Endothelial cell of umbilical vein (primary cell): ENCODE results near the gene PLEKHG1. TPM values are rescaled to one million over a fixed set of nuclear protein-coding genes. Genes with fewer than 3 reads are reported as not detected.

Source experiments
- BruUV-seq: library from RNA; stranded (reverse); fragments of 400-500 nt; replicated peaks from 2 replicates; lab custom pipeline; 2021; lab: Mats Ljungman, UMichigan
- CTCF ChIA-PET: fragments of 300-600, 350-600 bp; sonication (Branson Sonifier 250); formaldehyde crosslinking; loops from one replicate; lab custom pipeline; 2021; ENCODE audit warnings: antibody characterized with exemption, inconsistent platforms; lab: Charles Lee
- POLR2A ChIA-PET: fragments of 300-600, 350-600 bp; sonication (Branson Sonifier 250); formaldehyde crosslinking; loops from one replicate; lab custom pipeline; 2021; ENCODE audit warnings: antibody characterized with exemption, inconsistent platforms; lab: Charles Lee
- DNase-seq: peaks from one replicate; pipeline ENCODE4 v3.0.0-alpha.2; 2011; ENCODE audit warnings: low read depth, low spot score
- FAIRE-seq: peaks from 2 replicates; lab custom pipeline; 2011; peaks lifted over from hg19 to GRCh38; lab: Jason Lieb, UNC
- H2AFZ ChIP-seq: 2 replicates; pipeline ENCODE4 v1.6.0; 2012; ENCODE audit warnings: low read depth, low read length, control low read depth, inconsistent platforms
- H3K27ac ChIP-seq: 2 replicates; pipeline ENCODE4 v1.5.1; 2011; ENCODE audit warnings: low read depth, mild to moderate bottlenecking, control low read depth, low read length, moderate library complexity; ENCODE audit not compliant: insufficient read depth
- H3K27me3 ChIP-seq, 2 experiments: 2 replicates each; pipeline versions ENCODE4 v1.6.0 to v1.6.1; 2011; ENCODE audit warnings: low read length in 2 of 2, mixed read lengths in 1 of 2; ENCODE audit not compliant: control insufficient read depth in 2 of 2, insufficient read depth in 2 of 2
- H3K36me3 ChIP-seq, 2 experiments: 2 replicates in 1 of 2; 3 replicates in 1 of 2; pipeline ENCODE4 v1.5.1; 2011; ENCODE audit warnings: low read length in 2 of 2, mild to moderate bottlenecking in 1 of 2, moderate library complexity in 1 of 2; ENCODE audit not compliant: control insufficient read depth in 2 of 2, insufficient read depth in 2 of 2; ENCODE audit errors: extremely low read depth in 1 of 2
- H3K4me1 ChIP-seq: 3 replicates; pipeline ENCODE4 v1.5.1; 2011; ENCODE audit warnings: mild to moderate bottlenecking, low read length; ENCODE audit not compliant: control insufficient read depth, insufficient read depth; ENCODE audit errors: extremely low read depth
- H3K4me2 ChIP-seq: 2 replicates; pipeline ENCODE4 v1.6.1; 2011; ENCODE audit warnings: low read length, control low read depth, mixed read lengths; ENCODE audit not compliant: insufficient read depth
- H3K4me3 ChIP-seq, 3 experiments: fragments of 200-600 bp in 1 of 3; sonication (generic), shearing (Covaris generic) in 1 of 3; replicated peaks in 1 of 3; 2 replicates each; pipeline ENCODE4 v1.5.1; 2011 to 2016; ENCODE audit warnings: control low read depth in 3 of 3, low read length in 3 of 3, mild to moderate bottlenecking in 2 of 3, inconsistent platforms in 1 of 3, low read depth in 1 of 3, moderate library complexity in 1 of 3; ENCODE audit not compliant: insufficient read depth in 1 of 3
- H3K79me2 ChIP-seq: 2 replicates; pipeline ENCODE4 v1.6.0; 2012; ENCODE audit warnings: low read length, inconsistent platforms; ENCODE audit not compliant: control insufficient read depth, insufficient read depth
- H3K9ac ChIP-seq: replicated peaks from 2 replicates; pipeline ENCODE3; 2011; ENCODE audit warnings: low read length, control low read depth; ENCODE audit not compliant: insufficient read depth; ENCODE audit errors: extremely low read depth
- H3K9me1 ChIP-seq: replicated peaks from 3 replicates; pipeline ENCODE4 v1.6.0; 2011; ENCODE audit warnings: mild to moderate bottlenecking, low read length; ENCODE audit not compliant: control insufficient read depth, insufficient read depth; ENCODE audit errors: extremely low read depth
- H3K9me3 ChIP-seq: replicated peaks from 2 replicates; pipeline ENCODE4 v1.5.1; 2012; ENCODE audit warnings: low read length, inconsistent platforms; ENCODE audit not compliant: control insufficient read depth, insufficient read depth
- H4K20me1 ChIP-seq: replicated peaks from 2 replicates; pipeline ENCODE3; 2011; ENCODE audit warnings: mild to moderate bottlenecking, low read length; ENCODE audit not compliant: control insufficient read depth, insufficient read depth; ENCODE audit errors: extremely low read depth
- EZH2 ChIP-seq: IDR thresholded peaks from 2 replicates; pipeline ENCODE4 v1.6.1; 2012; ENCODE audit warnings: borderline replicate concordance, low read depth, mild to moderate bottlenecking, moderate library complexity, low read length, inconsistent platforms; ENCODE audit not compliant: severe bottlenecking
- FOS ChIP-seq: IDR thresholded peaks from 2 replicates; pipeline ENCODE4 v1.6.1; 2011; ENCODE audit warnings: mild to moderate bottlenecking, low read length, moderate library complexity, borderline replicate concordance; ENCODE audit not compliant: insufficient read depth
- GATA2 ChIP-seq: IDR thresholded peaks from 2 replicates; pipeline ENCODE4 v1.7.0; 2011; ENCODE audit warnings: low read depth, mild to moderate bottlenecking, moderate library complexity, mixed read lengths, low read length; ENCODE audit not compliant: insufficient read length, insufficient read depth
- JUN ChIP-seq: IDR thresholded peaks from 2 replicates; pipeline ENCODE4 v1.6.1; 2011; ENCODE audit warnings: borderline replicate concordance, low read depth; ENCODE audit not compliant: insufficient read length, insufficient read depth
- MYC ChIP-seq: IDR thresholded peaks from one replicate; pipeline ENCODE4 v1.6.1; 2011; ENCODE audit warnings: mild to moderate bottlenecking, low read depth, low read length
- POLR2A ChIP-seq: IDR thresholded peaks from 2 replicates; pipeline ENCODE4 v1.6.1; 2012; ENCODE audit warnings: low read depth, mild to moderate bottlenecking, control low read depth, low read length
- POLR2AphosphoS5 ChIP-seq: IDR thresholded peaks from 2 replicates; pipeline ENCODE4 v1.6.1; 2012; ENCODE audit warnings: low read depth, mild to moderate bottlenecking, control low read depth, low read length, moderate library complexity; ENCODE audit not compliant: insufficient read depth
- dilution Hi-C: fragments of 300-500 bp; cut with MboI; formaldehyde crosslinking; loops from one replicate; pipeline ENCODE4 v1.15.0; 2019; ENCODE audit warnings: low sequenced_read_pairs; ENCODE audit not compliant: extremely low pct_ligation_motif_present
- intact Hi-C: fragments of 100-400 bp; cut with micrococcal nuclease; formaldehyde crosslinking; loops from one replicate; pipeline ENCODE4 v1.10.0; 2022
- polyA plus RNA-seq, 4 experiments: library from polyadenylated mRNA; depleted of rRNA in 3 of 4; stranded (reverse) in 3 of 4; unstranded in 1 of 4; fragments of >200 nt; gene quantifications; 2 replicates each; pipeline versions ENCODE4 v1.2.1 to v1.2.3, GENCODE V29; 2011 to 2012; ENCODE audit warnings: missing spikeins in 1 of 4
- total RNA-seq: library from RNA; stranded (reverse); gene quantifications from 2 replicates; pipeline ENCODE4 v1.2.3, GENCODE V29; 2021
- TF ChIP-seq, protein P1 (sequence below), 2 donors: IDR thresholded peaks; 1 replicate in 1 of 2; 2 replicates in 1 of 2; pipeline ENCODE4 v1.5.1; 2011; ENCODE audit warnings: low read length in 2 of 2, mild to moderate bottlenecking in 2 of 2, moderate library complexity in 2 of 2, control low read depth in 1 of 2, inconsistent platforms in 1 of 2, low read depth in 1 of 2; ENCODE audit not compliant: insufficient read depth in 1 of 2; ENCODE audit errors: extremely low read depth in 1 of 2
- TF ChIP-seq, protein P2 (sequence below): IDR thresholded peaks from 2 replicates; pipeline ENCODE4 v1.6.1; 2011; ENCODE audit not compliant: insufficient read depth, insufficient read length

PLEKHG1 gene
- total and polyA plus RNA-seq, 2 donors (not counting 3 experiments of a cell fraction or from before 2014, with no cell fraction given), result 8.8 to 62.5 TPM

GRCh38 chr6:150576651-150577226, 22.9 kb upstream of the PLEKHG1 start:
- Histone ChIP-seq H4K20me1 (no peaks in the 10 kb centered on the region), H3K36me3 (no peaks in the 10 kb centered on the region), H3K4me1 (no peaks in the 10 kb centered on the region), H2AFZ (no peak overlapping the region), H3K9ac (no peak overlapping the region), H3K4me2 (no peak overlapping the region), H3K4me3 (no peak overlapping the region), H3K27me3 (no peaks in the 10 kb centered on the region), H3K9me1 (no peaks in the 10 kb centered on the region), H3K27ac (no peak overlapping the region), H3K79me2 (no peaks in the 10 kb centered on the region), H3K9me3 (no peaks in the 10 kb centered on the region)
- no peak for FAIRE-seq
- ChIA-PET CTCF (no interaction called here), POLR2A (no interaction called here)
- intact Hi-C loops, result no loop called here
- dilution Hi-C loops, result no loop called here
- no TSS peak for BruUV-seq
- TF ChIP-seq FOS (no peak), POLR2AphosphoS5 (no peak), GATA2 (no peak), JUN (no peak), POLR2A (no peak), MYC (no peak), EZH2 (no peak)
- TF ChIP-seq, protein P1, sequence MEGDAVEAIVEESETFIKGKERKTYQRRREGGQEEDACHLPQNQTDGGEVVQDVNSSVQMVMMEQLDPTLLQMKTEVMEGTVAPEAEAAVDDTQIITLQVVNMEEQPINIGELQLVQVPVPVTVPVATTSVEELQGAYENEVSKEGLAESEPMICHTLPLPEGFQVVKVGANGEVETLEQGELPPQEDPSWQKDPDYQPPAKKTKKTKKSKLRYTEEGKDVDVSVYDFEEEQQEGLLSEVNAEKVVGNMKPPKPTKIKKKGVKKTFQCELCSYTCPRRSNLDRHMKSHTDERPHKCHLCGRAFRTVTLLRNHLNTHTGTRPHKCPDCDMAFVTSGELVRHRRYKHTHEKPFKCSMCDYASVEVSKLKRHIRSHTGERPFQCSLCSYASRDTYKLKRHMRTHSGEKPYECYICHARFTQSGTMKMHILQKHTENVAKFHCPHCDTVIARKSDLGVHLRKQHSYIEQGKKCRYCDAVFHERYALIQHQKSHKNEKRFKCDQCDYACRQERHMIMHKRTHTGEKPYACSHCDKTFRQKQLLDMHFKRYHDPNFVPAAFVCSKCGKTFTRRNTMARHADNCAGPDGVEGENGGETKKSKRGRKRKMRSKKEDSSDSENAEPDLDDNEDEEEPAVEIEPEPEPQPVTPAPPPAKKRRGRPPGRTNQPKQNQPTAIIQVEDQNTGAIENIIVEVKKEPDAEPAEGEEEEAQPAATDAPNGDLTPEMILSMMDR (IDR thresholded peaks at IDR 0.05; ENCODE audit: extremely low read depth in 1 of 2, insufficient read depth in 1 of 2, low read depth in 1 of 2, low read length in 2 of 2), result no peak
- TF ChIP-seq, protein P2, sequence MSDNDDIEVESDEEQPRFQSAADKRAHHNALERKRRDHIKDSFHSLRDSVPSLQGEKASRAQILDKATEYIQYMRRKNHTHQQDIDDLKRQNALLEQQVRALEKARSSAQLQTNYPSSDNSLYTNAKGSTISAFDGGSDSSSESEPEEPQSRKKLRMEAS, result no peak
- no peak for DNase-seq
